Epithelial cell of proximal tubule (primary cell): Measurements from ENCODE around the gene KCNMA1. TPM values are rescaled to one million over a fixed set of nuclear protein-coding genes. Genes with fewer than 3 reads are reported as not detected.

Source experiments
- DNase-seq: peaks from one replicate; pipeline ENCODE4 v3.0.0-alpha.2; 2011; ENCODE audit warnings: low read depth
- H3K4me3 ChIP-seq: 2 replicates; pipeline ENCODE4 v1.5.1; 2011; ENCODE audit warnings: low read depth, mild to moderate bottlenecking, low read length
- CTCF ChIP-seq: conservative IDR thresholded peaks from 2 replicates; pipeline ENCODE4 v1.5.1; 2012; ENCODE audit warnings: low read depth, mild to moderate bottlenecking, low read length
- total RNA-seq: library from RNA; depleted of rRNA; stranded (reverse); fragments of >200 nt; gene quantifications from 2 replicates; pipeline ENCODE4 v1.2.3, GENCODE V29; 2015

Gene KCNMA1
- total RNA-seq, 1 donor from 2014 or later, result 12.5 TPM

GRCh38 chr10:76959111-76959510 lies 678.5 kb downstream of the KCNMA1 start:
- H3K4me3 ChIP-seq, result no peak overlapping the region
- no peak for TF ChIP-seq CTCF
- no peak for DNase-seq

GRCh38 chr10:76954838-76955237 lies 682.8 kb downstream of the KCNMA1 start:
- no peak for DNase-seq
- H3K4me3 ChIP-seq, result no peak overlapping the region
- no peak for TF ChIP-seq CTCF

- TF ChIP-seq CTCF, result no peak
- no peak for DNase-seq
- no peak overlapping the region for H3K4me3 ChIP-seq
Observed at GRCh38 chr10:76950354-76950753, 687.3 kb downstream of the KCNMA1 start.

- H3K4me3 ChIP-seq, result no peak overlapping the region
- TF ChIP-seq CTCF, result no peak
- DNase-seq, result no peak
Observed at GRCh38 chr10:76946270-76946669, 691.3 kb downstream of the KCNMA1 start.

- H3K4me3 ChIP-seq, result no peak overlapping the region
- no peak for DNase-seq
- TF ChIP-seq CTCF, result no peak
Observed at GRCh38 chr10:76945166-76945565, 692.4 kb downstream of the KCNMA1 start.

- no peak overlapping the region for H3K4me3 ChIP-seq
- TF ChIP-seq CTCF, result no peak
- DNase-seq, result no peak
Observed at GRCh38 chr10:76944640-76945039, 693.0 kb downstream of the KCNMA1 start.

GRCh38 chr10:76942628-76943416 lies 694.8 kb downstream of the KCNMA1 start:
- DNase-seq, result no peak
- no peak overlapping the region for H3K4me3 ChIP-seq
- TF ChIP-seq CTCF, result no peak
